MCF 10A (cell line): ENCODE results near the gene JMJD4. TPM values are rescaled to one million over a fixed set of nuclear protein-coding genes. Genes with fewer than 3 reads are reported as not detected.
A peak's percentile ranks its signal among the peaks of the same experiment; 100 is the strongest.

Experiments
- BruUV-seq: library from RNA; stranded (reverse); fragments of 400-500 nt; replicated peaks from 2 replicates; lab custom pipeline; 2021; lab: Mats Ljungman, UMichigan
- CTCF ChIA-PET: fragments of 300-600 bp; sonication (Branson Sonifier 250); formaldehyde crosslinking; extraction: SDS; loops from one replicate; lab custom pipeline; 2021; ENCODE audit warnings: antibody characterized with exemption, inconsistent platforms; lab: Yijun Ruan, JAX
- POLR2A ChIA-PET: fragments of 300-600, 350-650 bp; sonication (Branson Sonifier 250); formaldehyde crosslinking; extraction: SDS; loops from one replicate; lab custom pipeline; 2020; ENCODE audit warnings: antibody characterized with exemption, inconsistent platforms; lab: Yijun Ruan, JAX
- DNase-seq: peaks from one replicate; pipeline ENCODE4 v3.0.0-alpha.2; 2018; ENCODE audit not compliant: unreplicated experiment
- H3K27ac Mint-ChIP-seq: one replicate; pipeline ENCODE4 v1.8.0; 2022; ENCODE audit warnings: mild to moderate bottlenecking, low read depth, mixed read lengths; ENCODE audit not compliant: unreplicated experiment
- H3K27me3 Mint-ChIP-seq: one replicate; pipeline ENCODE4 v1.8.0; 2022; ENCODE audit warnings: mixed read lengths; ENCODE audit not compliant: insufficient read depth, unreplicated experiment
- H3K36me3 Mint-ChIP-seq: one replicate; pipeline ENCODE4 v1.8.0; 2022; ENCODE audit warnings: mild to moderate bottlenecking, moderate library complexity, mixed read lengths; ENCODE audit not compliant: insufficient read depth, unreplicated experiment
- H3K4me1 Mint-ChIP-seq: one replicate; pipeline ENCODE4 v1.8.0; 2022; ENCODE audit warnings: mixed read lengths; ENCODE audit not compliant: insufficient read depth, unreplicated experiment
- H3K4me3 Mint-ChIP-seq: one replicate; pipeline ENCODE4 v1.8.0; 2022; ENCODE audit warnings: mild to moderate bottlenecking, moderate library complexity, mixed read lengths; ENCODE audit not compliant: unreplicated experiment
- H3K9me3 Mint-ChIP-seq: one replicate; pipeline ENCODE4 v1.8.0; 2022; ENCODE audit warnings: mixed read lengths; ENCODE audit not compliant: unreplicated experiment
- CTCF ChIP-seq: fragments of 200-600 bp; IDR thresholded peaks from one replicate; pipeline ENCODE4 v1.8.0; 2022; ENCODE audit warnings: antibody characterized with exemption, mild to moderate bottlenecking; ENCODE audit not compliant: unreplicated experiment
- intact Hi-C: fragments of 100-400 bp; cut with micrococcal nuclease; formaldehyde crosslinking; loops from 2 replicates; pipeline ENCODE4 v1.14.1; 2022
- total RNA-seq: library from RNA; stranded (reverse); gene quantifications from 2 replicates; pipeline ENCODE4 v1.2.3, GENCODE V29; 2022

The JMJD4 gene
- total RNA-seq, 1 experiment from 2014 or later = 43.2 TPM

- no TSS peak for BruUV-seq
- Mint-ChIP-seq H3K27me3 (no peaks in the 10 kb centered on the region), H3K4me1 (no peaks in the 10 kb centered on the region), H3K4me3 (no peak overlapping the region), H3K36me3 (peaks cover 23% of the 10 kb centered on the region), H3K27ac (no peak overlapping the region), H3K9me3 (no peaks in the 10 kb centered on the region)
- intact Hi-C loops = no loop called here
- ChIA-PET POLR2A (interaction anchor here (0.7 to 1.4 kb wide), 5 partner anchors 10 to 500 kb away, joined by 3 to 6 read pairs (median 3); no protein-coding TSS in a partner anchor), CTCF (interaction anchor here (1.0 to 1.2 kb wide), 4 partner anchors 15 to 302 kb away, joined by 3 to 5 read pairs (median 4); no protein-coding TSS in a partner anchor)
- TF ChIP-seq CTCF = no peak
- peak; percentile 57 for DNase-seq
Measured at GRCh38 chr1:227778401-227778947, 43.4 kb upstream of the JMJD4 start.

GRCh38 chr1:227777646-227778045 is 42.5 kb upstream of the JMJD4 start:
- H3K4me3 Mint-ChIP-seq = no peak overlapping the region
- no TSS peak for BruUV-seq
- H3K4me1 Mint-ChIP-seq = no peaks in the 10 kb centered on the region
- H3K9me3 Mint-ChIP-seq = no peaks in the 10 kb centered on the region
- no peak for DNase-seq
- no peak overlapping the region for H3K27ac Mint-ChIP-seq
- intact Hi-C loops = no loop called here
- H3K36me3 Mint-ChIP-seq = peaks cover 25% of the 10 kb centered on the region
- H3K27me3 Mint-ChIP-seq = no peaks in the 10 kb centered on the region
- CTCF ChIA-PET = interaction anchor here (1.0 to 1.2 kb wide), 2 partner anchors 14 to 296 kb away, joined by 3 to 4 read pairs; no protein-coding TSS in a partner anchor
- POLR2A ChIA-PET = interaction anchor here (0.6 to 1.4 kb wide), 6 partner anchors 8 to 499 kb away, joined by 3 read pairs; no protein-coding TSS in a partner anchor
- no peak for TF ChIP-seq CTCF

GRCh38 chr1:227777156-227777555 is 42.1 kb upstream of the JMJD4 start:
- CTCF ChIA-PET = interaction anchor here (0.6 to 1.0 kb wide), 2 partner anchors 296 to 315 kb away, joined by 3 read pairs; no protein-coding TSS in a partner anchor
- intact Hi-C loops = no loop called here
- Mint-ChIP-seq H3K4me3 (no peak overlapping the region), H3K27ac (no peak overlapping the region), H3K9me3 (no peaks in the 10 kb centered on the region), H3K36me3 (peaks cover 28% of the 10 kb centered on the region), H3K27me3 (no peaks in the 10 kb centered on the region), H3K4me1 (no peaks in the 10 kb centered on the region)
- BruUV-seq = no TSS peak
- no peak for TF ChIP-seq CTCF
- no peak for DNase-seq
- POLR2A ChIA-PET = interaction anchor here (0.6 to 1.4 kb wide), 6 partner anchors 9 to 279 kb away, joined by 3 to 5 read pairs (median 3); no protein-coding TSS in a partner anchor

GRCh38 chr1:227776331-227776771 is 41.2 kb upstream of the JMJD4 start:
- no peak for TF ChIP-seq CTCF
- intact Hi-C loops = no loop called here
- peaks cover 29% of the 10 kb centered on the region for H3K36me3 Mint-ChIP-seq
- CTCF ChIA-PET = interaction anchor here (0.6 to 1.0 kb wide), 3 partner anchors 12 to 1746 kb away, joined by 3 to 4 read pairs (median 3); no protein-coding TSS in a partner anchor
- H3K27me3 Mint-ChIP-seq = no peaks in the 10 kb centered on the region
- no peak overlapping the region for H3K4me3 Mint-ChIP-seq
- DNase-seq = no peak
- no peak overlapping the region for H3K27ac Mint-ChIP-seq
- POLR2A ChIA-PET = interaction anchor here (1.4 kb wide), 1 partner anchor 13 kb away, joined by 5 read pairs; no protein-coding TSS in a partner anchor
- H3K4me1 Mint-ChIP-seq = no peaks in the 10 kb centered on the region
- H3K9me3 Mint-ChIP-seq = no peaks in the 10 kb centered on the region
- BruUV-seq = no TSS peak
